Measurements from ENCODE around the gene SRGN. TPM values are rescaled to one million over a fixed set of nuclear protein-coding genes. Genes with fewer than 3 reads are reported as not detected.
"Not testable (repeated sequence)": the region's sequence is repeated elsewhere in the genome, so short reads cannot be mapped to it uniquely, and the experiment has no call there.

SRGN gene
- polyA plus RNA-seq, 3 donors = 1,724 to 3,407 (median 1,859) TPM

DNA sequence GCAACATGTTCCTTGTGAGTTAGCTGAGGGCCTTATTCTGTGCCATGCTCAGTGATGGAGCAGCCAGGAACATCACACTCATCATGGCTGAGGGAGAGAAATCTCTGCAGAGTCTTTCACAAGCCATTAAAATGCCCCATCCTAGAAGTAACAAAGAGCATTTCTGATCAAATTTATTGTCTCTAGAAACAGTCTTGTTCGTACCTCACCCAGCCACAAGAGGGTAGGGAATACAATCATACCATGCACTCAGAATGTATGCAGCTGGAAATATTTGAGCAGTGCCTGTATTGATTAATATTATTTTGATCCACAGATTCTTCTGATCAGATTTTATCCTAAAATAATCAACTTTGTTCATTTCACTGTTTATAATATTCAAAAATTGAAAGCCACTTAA lies 53.4 kb downstream of the SRGN start:
- Histone ChIP-seq H2AFZ (ENCODE audit: insufficient read depth, low read depth, low read length, poor library complexity, severe bottlenecking) (no peak overlapping the region), H4K20me1 (ENCODE audit: insufficient read depth, low read length) (peaks cover 95% of the 10 kb centered on the region), H3K36me3 (replicated peaks in 1 of 2; ENCODE audit: control insufficient read depth in 1 of 2, insufficient read depth in 2 of 2, low read length in 2 of 2) (peaks cover 19 to 54% of the 10 kb centered on the region in 2 donors), H3K79me2 (ENCODE audit: insufficient read depth, low read length) (peaks cover 95% of the 10 kb centered on the region), H3K4me2 (replicated peaks; ENCODE audit: extremely low read depth, low read length, poor library complexity, severe bottlenecking) (no peak overlapping the region), H3K27ac (ENCODE audit: low read depth in 1 of 2, low read length in 2 of 2) (no peak overlapping the region), H3K4me3 (replicated peaks in 1 of 3; ENCODE audit: low read depth in 2 of 3, low read length in 3 of 3) (no peak overlapping the region), H3K9ac (ENCODE audit: insufficient read depth, low read length, poor library complexity, severe bottlenecking) (no peak overlapping the region), H3K9me3 (replicated peaks in 1 of 2; ENCODE audit: control insufficient read depth in 1 of 2, insufficient read depth in 1 of 2, low read length in 2 of 2) (no peaks in the 10 kb centered on the region), H3K4me1 (ENCODE audit: control insufficient read depth in 1 of 2, insufficient read depth in 2 of 2, low read length in 2 of 2) (no peaks in the 10 kb centered on the region), H3K27me3 (ENCODE audit: control insufficient read depth in 2 of 2, insufficient read depth in 2 of 2, low read length in 2 of 2) (no peaks in the 10 kb centered on the region)
- Mint-ChIP-seq H3K27ac (peak overlapping the region in 2 of 7 donors; percentile 8 to 48), H3K36me3 (peaks cover 19 to 32% of the 10 kb centered on the region in 2 donors), H3K9me3 (no peaks in the 10 kb centered on the region), H3K27me3 (ENCODE audit: low read depth in 3 of 3) (peaks cover 0 to 1% (median 0%) of the 10 kb centered on the region in 3 donors), H3K4me1 (no peaks in the 10 kb centered on the region), H3K4me3 (no peak overlapping the region)
- intact Hi-C loops (cut with micrococcal nuclease) = no loop called here
- no peak for DNase-seq
- TF ChIP-seq, protein P1, sequence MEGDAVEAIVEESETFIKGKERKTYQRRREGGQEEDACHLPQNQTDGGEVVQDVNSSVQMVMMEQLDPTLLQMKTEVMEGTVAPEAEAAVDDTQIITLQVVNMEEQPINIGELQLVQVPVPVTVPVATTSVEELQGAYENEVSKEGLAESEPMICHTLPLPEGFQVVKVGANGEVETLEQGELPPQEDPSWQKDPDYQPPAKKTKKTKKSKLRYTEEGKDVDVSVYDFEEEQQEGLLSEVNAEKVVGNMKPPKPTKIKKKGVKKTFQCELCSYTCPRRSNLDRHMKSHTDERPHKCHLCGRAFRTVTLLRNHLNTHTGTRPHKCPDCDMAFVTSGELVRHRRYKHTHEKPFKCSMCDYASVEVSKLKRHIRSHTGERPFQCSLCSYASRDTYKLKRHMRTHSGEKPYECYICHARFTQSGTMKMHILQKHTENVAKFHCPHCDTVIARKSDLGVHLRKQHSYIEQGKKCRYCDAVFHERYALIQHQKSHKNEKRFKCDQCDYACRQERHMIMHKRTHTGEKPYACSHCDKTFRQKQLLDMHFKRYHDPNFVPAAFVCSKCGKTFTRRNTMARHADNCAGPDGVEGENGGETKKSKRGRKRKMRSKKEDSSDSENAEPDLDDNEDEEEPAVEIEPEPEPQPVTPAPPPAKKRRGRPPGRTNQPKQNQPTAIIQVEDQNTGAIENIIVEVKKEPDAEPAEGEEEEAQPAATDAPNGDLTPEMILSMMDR (IDR thresholded peaks at IDR 0.05) = no peak
- no CpG with 5 or more reads among the region's 1 CpG for WGBS (ENCODE audit: insufficient coverage)

DNA sequence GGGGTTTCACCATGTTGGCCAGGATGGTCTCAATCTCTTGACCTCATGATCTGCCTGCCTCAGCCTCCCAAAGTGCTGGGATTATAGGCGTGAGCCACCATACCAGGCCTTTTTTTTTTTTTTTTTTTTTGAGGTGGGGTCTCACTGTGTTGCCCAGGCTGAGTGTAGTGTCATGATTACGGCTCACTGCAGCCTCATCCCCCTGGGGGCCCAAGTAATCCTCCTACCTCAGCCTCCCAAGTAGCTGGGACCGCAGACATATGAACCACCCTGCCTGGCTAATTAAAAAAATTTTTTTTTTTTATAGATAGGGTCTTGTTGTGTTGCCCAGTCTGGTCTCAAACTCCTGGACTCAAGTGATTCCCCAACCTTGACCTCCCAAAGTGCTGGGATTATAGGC lies 54.2 kb downstream of the SRGN start:
- H3K27me3 Mint-ChIP-seq (ENCODE audit: low read depth in 3 of 3); H3K9me3 Mint-ChIP-seq; H3K4me3 ChIP-seq (replicated peaks in 1 of 3; ENCODE audit: low read depth in 2 of 3, low read length in 3 of 3); H2AFZ ChIP-seq (ENCODE audit: insufficient read depth, low read depth, low read length, poor library complexity, severe bottlenecking); H3K27me3 ChIP-seq (ENCODE audit: control insufficient read depth in 2 of 2, insufficient read depth in 2 of 2, low read length in 2 of 2); H3K4me2 ChIP-seq (replicated peaks; ENCODE audit: extremely low read depth, low read length, poor library complexity, severe bottlenecking); H3K4me1 Mint-ChIP-seq; intact Hi-C loops (cut with micrococcal nuclease); DNase-seq; H3K9ac ChIP-seq (ENCODE audit: insufficient read depth, low read length, poor library complexity, severe bottlenecking); H3K4me1 ChIP-seq (ENCODE audit: control insufficient read depth in 1 of 2, insufficient read depth in 2 of 2, low read length in 2 of 2); H3K9me3 ChIP-seq (replicated peaks in 1 of 2; ENCODE audit: control insufficient read depth in 1 of 2, insufficient read depth in 1 of 2, low read length in 2 of 2); H3K27ac ChIP-seq (ENCODE audit: low read depth in 1 of 2, low read length in 2 of 2); H3K4me3 Mint-ChIP-seq: not testable (repeated sequence)
- Mint-ChIP-seq H3K36me3 (peaks cover 17 to 29% of the 10 kb centered on the region in 2 donors), H3K27ac (peak overlapping the region in 1 of 7 donors; percentile 15)
- H4K20me1 ChIP-seq (ENCODE audit: insufficient read depth, low read length) = peaks cover 97% of the 10 kb centered on the region
- no CpG with 5 or more reads among the region's 3 CpGs for WGBS (ENCODE audit: insufficient coverage)
- peaks cover 14 to 47% of the 10 kb centered on the region in 2 donors for H3K36me3 ChIP-seq (replicated peaks in 1 of 2; ENCODE audit: control insufficient read depth in 1 of 2, insufficient read depth in 2 of 2, low read length in 2 of 2)
- H3K79me2 ChIP-seq (ENCODE audit: insufficient read depth, low read length) = peaks cover 97% of the 10 kb centered on the region

Data from CD14-positive monocyte (primary cell).